Urothelium cell line (cell line): ENCODE data around the gene IFFO2.

ENCODE experiments used
- DNase-seq: peaks from one replicate; pipeline ENCODE4 v3.0.0; 2011; ENCODE audit warnings: low spot score, mixed read lengths
- FAIRE-seq: peaks from 2 replicates; lab custom pipeline; 2011; peaks lifted over from hg19 to GRCh38; lab: Jason Lieb, UNC

The IFFO2 gene

DNA sequence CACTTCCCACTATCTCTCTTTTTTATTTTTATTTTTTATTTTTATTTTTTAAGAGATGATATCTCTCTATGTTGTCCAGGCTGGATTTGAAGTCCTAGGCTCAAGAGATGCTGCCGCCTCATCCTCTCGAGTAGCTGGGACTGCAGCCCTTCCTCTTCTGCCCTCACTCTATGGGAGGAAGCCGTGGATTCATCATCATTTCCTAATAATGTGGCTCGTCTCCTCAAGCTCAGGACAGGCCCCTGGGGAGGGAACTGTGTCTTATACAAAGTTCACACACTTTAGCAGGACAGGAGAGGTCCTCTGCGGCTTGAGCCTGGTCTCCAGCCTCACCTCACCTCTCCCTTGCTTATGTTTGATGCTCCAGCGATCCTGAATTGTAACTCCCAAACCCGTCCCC is 16.5 kb upstream of the IFFO2 start:
- FAIRE-seq (no peak), DNase-seq (no peak)

DNA sequence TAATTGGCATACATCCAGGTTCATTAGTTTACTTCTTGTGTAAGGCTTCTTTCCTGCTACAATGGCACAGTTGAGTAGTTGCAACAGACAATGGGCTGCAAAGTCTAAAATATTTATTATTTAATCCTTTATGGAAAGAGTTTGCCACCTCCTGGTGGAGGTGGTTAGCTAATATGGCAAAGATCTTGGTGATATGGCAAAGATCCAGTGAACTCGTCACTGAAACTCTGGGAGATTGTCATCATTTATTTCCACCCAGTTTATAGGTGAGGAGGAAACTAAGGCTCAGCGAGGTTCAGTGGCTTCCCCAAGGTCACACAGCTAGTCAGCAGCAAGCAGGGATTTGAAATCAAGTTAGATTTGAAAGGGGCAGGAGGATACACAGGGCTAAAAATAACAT is 16.1 kb upstream of the IFFO2 start:
- no peak for FAIRE-seq
- no peak for DNase-seq

DNA sequence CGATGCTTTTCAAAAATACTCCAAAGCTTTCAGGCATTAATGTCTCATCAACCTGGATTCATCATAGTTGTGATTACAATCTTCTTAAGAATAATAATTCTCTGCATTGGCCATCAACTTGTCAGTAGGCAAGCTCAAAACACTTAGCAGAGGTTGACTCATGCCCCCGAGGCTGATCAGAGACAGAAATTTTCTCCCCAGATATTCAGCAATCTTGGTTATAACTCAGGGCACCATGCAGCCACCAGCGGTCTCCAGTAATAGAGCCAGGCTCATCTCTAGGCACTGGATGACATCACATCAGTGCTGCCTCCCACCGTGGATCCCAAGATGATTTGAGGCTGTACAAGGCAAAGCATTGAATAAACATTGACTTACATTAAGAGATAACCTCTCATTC is 14.3 kb upstream of the IFFO2 start:
- FAIRE-seq (no peak), DNase-seq (no peak)

GRCh38 chr1:18970358-18970757 is 13.9 kb upstream of the IFFO2 start:
- no peak for DNase-seq
- FAIRE-seq: no peak

DNA sequence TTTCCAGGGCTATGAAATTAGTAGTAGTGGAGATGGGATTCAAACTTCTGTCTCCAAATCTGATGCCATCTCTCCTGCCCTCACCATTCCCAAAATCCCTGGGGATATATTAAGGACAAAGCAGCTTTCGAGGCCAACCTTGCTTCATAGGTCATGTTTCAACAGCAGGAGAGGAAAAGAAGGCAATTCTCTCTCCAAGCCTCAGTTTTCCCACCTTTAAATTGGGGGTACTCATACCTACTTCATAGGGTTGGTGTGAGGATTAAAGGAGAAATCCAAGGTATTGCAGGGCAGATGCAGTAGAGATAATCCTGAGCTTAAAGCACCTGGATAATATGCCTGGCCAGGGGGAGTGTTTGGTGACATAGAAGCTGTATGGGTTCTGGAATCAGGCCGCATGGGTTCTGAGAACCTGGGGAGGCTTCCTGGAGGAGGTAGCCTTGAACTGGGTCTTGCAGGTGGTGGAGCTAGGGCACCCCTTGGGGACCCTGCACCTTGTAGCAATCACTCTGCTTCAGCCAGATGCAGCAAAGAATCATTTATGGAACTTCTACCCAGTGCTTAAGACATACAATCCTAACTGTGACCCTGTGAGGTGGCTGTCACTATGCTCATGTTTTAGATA is 10.7 kb upstream of the IFFO2 start:
- DNase-seq (no peak), FAIRE-seq (no peak)

GRCh38 chr1:18965206-18966173 is 9.0 kb upstream of the IFFO2 start:
- FAIRE-seq: no peak
- peak; percentile 66 for DNase-seq

- no peak for DNase-seq
Measured at GRCh38 chr1:18963968-18964367, 7.5 kb upstream of the IFFO2 start.

GRCh38 chr1:18962855-18963737 is 6.6 kb upstream of the IFFO2 start:
- no peak for FAIRE-seq
- DNase-seq: no peak

More at GRCh38 chr1:18963968-18964367, 7.5 kb upstream of the IFFO2 start:
- no peak for FAIRE-seq

GRCh38 chr1:18962121-18962721 is 5.7 kb upstream of the IFFO2 start:
- FAIRE-seq (no peak), DNase-seq (no peak)

GRCh38 chr1:18960821-18961220 is 4.3 kb upstream of the IFFO2 start:
- FAIRE-seq (no peak), DNase-seq (no peak)

DNA sequence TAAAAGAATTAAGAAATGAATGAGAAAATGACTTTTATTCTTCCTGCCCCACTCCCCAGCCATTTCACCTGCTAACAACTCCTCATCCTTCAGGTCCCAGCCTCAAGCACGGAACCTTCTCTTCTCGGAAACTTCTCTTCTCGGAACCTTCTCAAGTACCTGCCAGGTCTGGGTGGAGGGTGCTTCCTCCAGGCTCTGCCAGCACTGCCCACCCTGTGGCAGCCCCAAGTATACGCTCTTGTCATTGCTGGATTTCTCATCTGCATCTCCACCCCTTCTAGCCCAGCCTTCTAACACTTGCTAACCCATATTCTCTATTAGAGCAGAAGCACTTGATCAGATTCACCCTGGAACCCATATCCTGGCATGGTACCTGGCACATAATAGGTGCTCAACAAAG is 3.9 kb upstream of the IFFO2 start:
- FAIRE-seq: no peak
- DNase-seq: no peak

- no peak for DNase-seq
- FAIRE-seq: no peak
Measured at GRCh38 chr1:18959591-18959990, 3.1 kb upstream of the IFFO2 start.

DNA sequence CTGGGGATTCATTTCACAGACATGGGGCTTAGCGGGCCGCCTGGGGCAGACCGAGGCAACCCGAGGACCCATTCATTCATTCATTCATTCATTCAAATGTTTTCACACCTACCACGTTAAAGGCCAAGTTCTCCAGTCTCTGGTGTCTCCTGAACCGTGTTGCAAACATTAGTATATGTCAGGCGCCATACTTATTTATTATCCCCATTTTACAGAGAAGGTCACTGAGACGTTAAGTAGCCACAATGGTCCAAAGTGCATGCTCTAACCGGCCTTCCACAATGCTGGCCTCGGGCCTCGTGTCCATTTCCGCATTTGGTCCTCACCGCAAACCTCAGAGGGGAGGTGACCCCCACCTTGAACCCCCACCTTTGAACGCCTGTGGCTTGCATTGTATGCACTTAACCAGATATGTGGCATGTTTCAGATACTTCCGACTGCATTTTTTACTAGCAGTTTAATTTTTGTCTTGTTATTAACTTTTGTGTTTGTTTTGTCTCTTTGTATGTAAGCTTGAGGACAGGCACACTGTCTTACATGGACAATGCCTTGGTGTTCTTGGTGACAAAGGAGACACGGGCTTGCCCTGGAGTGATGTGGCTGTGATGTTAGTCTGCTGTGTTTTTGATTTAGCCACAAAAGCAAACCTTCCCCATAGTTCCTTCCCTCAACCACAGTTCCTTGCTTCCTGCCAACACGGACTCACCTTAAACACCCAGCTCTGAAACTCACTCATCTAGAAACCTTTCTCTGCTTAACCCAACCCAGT is 1.2 kb upstream of the IFFO2 start:
- FAIRE-seq: no peak
- DNase-seq: no peak

- DNase-seq (peak; percentile 34), FAIRE-seq (no peak)
Measured at GRCh38 chr1:18957136-18957521, 653 bp upstream of the IFFO2 start.

- DNase-seq (peak; percentile 52), FAIRE-seq (no peak)
Measured at GRCh38 chr1:18955441-18956192, 859 bp downstream of the IFFO2 start.

DNA sequence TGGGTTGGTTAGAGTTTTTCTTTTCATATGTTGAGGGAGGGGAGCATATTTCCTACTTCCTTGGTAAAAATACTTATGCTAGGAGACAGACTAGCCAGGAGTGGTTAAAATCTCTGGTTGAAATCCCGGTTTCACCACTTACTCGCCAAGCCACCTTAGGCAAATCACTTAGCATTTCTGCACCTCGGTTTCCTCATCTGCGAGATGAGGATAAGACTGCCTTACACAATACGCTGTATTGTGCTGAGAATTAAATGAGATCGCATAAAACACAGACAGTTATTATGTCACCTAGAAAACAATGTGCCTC is 1.4 kb downstream of the IFFO2 start:
- DNase-seq (no peak), FAIRE-seq (no peak)

- FAIRE-seq (no peak), DNase-seq (peak; percentile 26)
Measured at GRCh38 chr1:18954270-18955071, 2.0 kb downstream of the IFFO2 start.

DNA sequence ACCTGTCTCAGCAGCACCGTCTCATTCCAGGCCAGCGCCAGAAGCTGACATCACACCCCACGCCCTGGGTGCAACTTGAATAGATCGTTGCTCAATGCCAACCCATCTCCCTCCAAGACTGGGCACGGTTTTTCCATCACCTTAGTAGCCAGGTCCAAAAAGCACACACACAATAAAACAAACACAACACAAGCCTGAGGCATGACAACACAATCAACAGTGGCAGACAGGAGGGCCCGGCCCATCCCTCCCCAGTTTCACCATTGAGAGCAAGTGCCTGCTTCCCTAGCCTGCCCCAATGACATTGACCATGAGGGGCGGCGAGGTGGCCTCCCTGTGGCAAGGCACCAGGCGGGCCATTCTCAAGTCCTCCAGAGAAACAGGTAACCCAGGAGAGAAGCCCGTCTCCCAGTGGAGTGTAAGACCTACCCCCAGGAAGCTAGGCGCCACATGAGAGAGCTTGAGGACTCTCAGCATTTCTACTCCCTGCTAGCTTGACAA is 2.7 kb downstream of the IFFO2 start:
- no peak for FAIRE-seq

More for the DNA sequence above, 2.7 kb downstream of the IFFO2 start:
- no peak for DNase-seq
